Myocyte (in vitro differentiated cells): ENCODE data around the gene PTCSC3. TPM values are rescaled to one million over a fixed set of nuclear protein-coding genes. Genes with fewer than 3 reads are reported as not detected.

Experiments
- DNase-seq: peaks from one replicate; pipeline ENCODE4 v3.0.0-alpha.2; 2012; ENCODE audit warnings: low read depth
- polyA plus RNA-seq: library from polyadenylated mRNA; unstranded; fragments of >200 nt; gene quantifications from one replicate; pipeline ENCODE4 v1.2.1, GENCODE V29; 2012; ENCODE audit warnings: missing spikeins
- total RNA-seq: library from RNA; depleted of rRNA; stranded (reverse); fragments of >200 nt; gene quantifications from 2 replicates; pipeline ENCODE4 v1.2.3, GENCODE V29; 2014

The PTCSC3 gene
- total RNA-seq = not detected in 2 replicates
- not detected for polyA plus RNA-seq

GRCh38 chr14:36176524-36176923 lies at the start of gene PTCSC3:
Gene PTCSC3 (minus strand): TSS chr14:36176722.
- DNase-seq = no peak

- no peak for DNase-seq
Measured at GRCh38 chr14:36226164-36226563, 49.6 kb upstream of the PTCSC3 start.

- no peak for DNase-seq
Measured at GRCh38 chr14:36224176-36224575, 47.7 kb upstream of the PTCSC3 start.

- DNase-seq = no peak
Measured at GRCh38 chr14:36223558-36223957, 47.0 kb upstream of the PTCSC3 start.

- DNase-seq = peak; percentile 2
Measured at GRCh38 chr14:36222952-36223468, 46.5 kb upstream of the PTCSC3 start.

GRCh38 chr14:36222337-36222736 lies 45.8 kb upstream of the PTCSC3 start:
- DNase-seq = no peak

- DNase-seq = no peak
Measured at GRCh38 chr14:36221112-36221511, 44.6 kb upstream of the PTCSC3 start.

- DNase-seq = no peak
Measured at GRCh38 chr14:36217732-36218131, 41.2 kb upstream of the PTCSC3 start.

- no peak for DNase-seq
Measured at GRCh38 chr14:36217027-36217426, 40.5 kb upstream of the PTCSC3 start.

- no peak for DNase-seq
Measured at GRCh38 chr14:36215217-36215598, 38.7 kb upstream of the PTCSC3 start.

- DNase-seq = no peak
Measured at GRCh38 chr14:36214476-36215216, 38.1 kb upstream of the PTCSC3 start.

GRCh38 chr14:36212987-36213386 lies 36.5 kb upstream of the PTCSC3 start:
- no peak for DNase-seq

GRCh38 chr14:36212577-36212976 lies 36.1 kb upstream of the PTCSC3 start:
- DNase-seq = no peak

GRCh38 chr14:36208690-36209278 lies 32.3 kb upstream of the PTCSC3 start:
- no peak for DNase-seq

- peak; percentile 13 for DNase-seq
Measured at GRCh38 chr14:36207500-36207899, 31.0 kb upstream of the PTCSC3 start.

- no peak for DNase-seq
Measured at GRCh38 chr14:36204461-36205073, 28.0 kb upstream of the PTCSC3 start.

- no peak for DNase-seq
Measured at GRCh38 chr14:36198378-36198777, 21.9 kb upstream of the PTCSC3 start.

GRCh38 chr14:36194663-36195062 lies 18.1 kb upstream of the PTCSC3 start:
- no peak for DNase-seq

GRCh38 chr14:36192530-36192929 lies 16.0 kb upstream of the PTCSC3 start:
- no peak for DNase-seq

- no peak for DNase-seq
Measured at GRCh38 chr14:36183402-36183801, 6.9 kb upstream of the PTCSC3 start.

GRCh38 chr14:36181417-36181816 lies 4.9 kb upstream of the PTCSC3 start:
- no peak for DNase-seq

- no peak for DNase-seq
Measured at GRCh38 chr14:36177489-36177888, 967 bp upstream of the PTCSC3 start.
